ENCODE data around the gene POFUT2.

The POFUT2 gene

GRCh38 chr21:45303751-45304475 is 16.2 kb upstream of the POFUT2 start:
- in situ Hi-C loops (cut with HindIII; ENCODE audit: low pct_unique_long_range_greater_than_20kb, low sequenced_read_pairs): no loop called here
- TF ChIP-seq JUND (IDR thresholded peaks at IDR 0.05; ENCODE audit: low read depth): no peak
- DNase-seq (ENCODE audit: low read depth in 1 of 2, low spot score in 1 of 2): no peak

- no peak for DNase-seq (ENCODE audit: low read depth in 1 of 2, low spot score in 1 of 2)
- TF ChIP-seq JUND (IDR thresholded peaks at IDR 0.05; ENCODE audit: low read depth): no peak
- in situ Hi-C loops (cut with HindIII; ENCODE audit: low pct_unique_long_range_greater_than_20kb, low sequenced_read_pairs): no loop called here
Observed at GRCh38 chr21:45303091-45303615, 15.5 kb upstream of the POFUT2 start.

- in situ Hi-C loops (cut with HindIII; ENCODE audit: low pct_unique_long_range_greater_than_20kb, low sequenced_read_pairs): no loop called here
- no peak for DNase-seq (ENCODE audit: low read depth in 1 of 2, low spot score in 1 of 2)
- no peak for TF ChIP-seq JUND (IDR thresholded peaks at IDR 0.05; ENCODE audit: low read depth)
Observed at GRCh38 chr21:45302082-45303061, 14.7 kb upstream of the POFUT2 start.

DNA sequence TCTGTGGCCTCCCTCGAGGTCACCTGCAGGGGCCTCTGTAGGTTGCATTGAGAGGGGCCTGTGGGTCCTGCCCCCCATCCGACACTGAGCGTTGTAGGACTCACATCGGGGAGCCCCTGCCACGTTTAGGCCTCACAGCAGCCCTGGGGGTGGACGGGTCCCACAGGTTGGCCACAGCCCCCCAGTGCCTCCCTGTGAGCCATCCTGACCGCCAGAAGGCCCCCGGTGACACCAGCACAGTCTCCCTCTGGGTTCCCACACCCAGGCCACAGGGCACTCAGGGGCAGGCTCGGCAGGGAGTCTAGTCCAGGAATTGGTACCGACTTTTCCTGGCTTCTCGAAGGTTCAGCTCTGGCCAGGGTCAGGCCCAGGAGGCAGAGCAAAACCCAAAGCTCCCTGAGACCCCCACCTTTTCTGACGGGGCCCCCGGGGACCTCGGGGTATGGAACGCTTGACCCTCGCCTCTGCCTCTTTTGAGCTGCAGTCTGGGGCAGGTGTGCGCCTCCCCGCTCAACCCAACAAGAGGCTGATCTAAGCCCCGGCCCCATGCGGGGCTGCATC is 13.9 kb upstream of the POFUT2 start:
- TF ChIP-seq JUND (IDR thresholded peaks at IDR 0.05; ENCODE audit: low read depth): no peak
- in situ Hi-C loops (cut with HindIII; ENCODE audit: low pct_unique_long_range_greater_than_20kb, low sequenced_read_pairs): no loop called here
- no peak for DNase-seq (ENCODE audit: low read depth in 1 of 2, low spot score in 1 of 2)

- TF ChIP-seq JUND (IDR thresholded peaks at IDR 0.05; ENCODE audit: low read depth): no peak
- DNase-seq (ENCODE audit: low read depth in 1 of 2, low spot score in 1 of 2): no peak
- in situ Hi-C loops (cut with HindIII; ENCODE audit: low pct_unique_long_range_greater_than_20kb, low sequenced_read_pairs): no loop called here
Observed at GRCh38 chr21:45300786-45301520, 13.3 kb upstream of the POFUT2 start.

DNA sequence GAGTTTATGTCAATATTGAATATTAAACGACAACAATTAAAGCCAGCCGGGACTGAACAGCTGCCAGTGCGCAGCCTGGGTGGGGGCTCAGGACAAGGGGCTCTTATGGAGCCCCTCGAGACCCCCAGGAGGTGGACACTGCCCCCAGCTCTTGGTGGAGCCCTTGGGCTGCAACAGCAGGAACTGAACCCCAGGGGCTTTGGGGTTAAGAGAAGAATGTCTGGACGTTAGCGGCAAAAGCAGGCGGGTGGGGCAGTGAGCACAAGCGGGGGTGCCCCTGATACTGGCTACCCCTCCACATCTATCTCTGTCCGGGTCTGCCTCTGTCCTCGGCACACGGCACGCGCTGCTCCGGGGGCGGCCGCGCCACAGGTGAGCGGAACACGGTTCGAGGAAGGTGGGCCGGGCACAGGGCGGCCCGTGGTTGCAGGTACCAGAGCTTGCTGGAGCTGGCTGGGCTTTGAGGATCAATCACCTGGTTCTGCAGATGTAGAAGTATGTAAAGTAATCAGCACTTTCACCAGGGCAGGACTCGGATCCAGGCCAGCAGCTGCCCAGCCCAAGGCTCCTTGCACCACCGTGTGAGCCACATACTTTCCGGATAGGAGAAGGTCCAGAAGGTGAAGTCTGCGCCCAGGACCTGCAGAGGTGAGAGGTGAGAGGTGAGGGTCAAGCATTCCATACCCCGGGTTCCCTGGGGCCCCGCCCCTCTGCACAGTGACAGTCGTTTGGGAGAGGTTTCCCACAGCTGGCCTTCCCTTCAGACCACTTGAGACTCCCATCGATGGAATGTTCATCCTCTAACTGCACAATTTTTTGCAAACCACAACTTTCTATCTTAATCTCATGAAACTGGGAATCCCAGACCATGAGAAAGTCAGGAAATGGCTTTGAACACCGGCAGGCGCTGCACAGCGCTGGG is 12.4 kb upstream of the POFUT2 start:
- no peak for TF ChIP-seq JUND (IDR thresholded peaks at IDR 0.05; ENCODE audit: low read depth)
- no peak for DNase-seq (ENCODE audit: low read depth in 1 of 2, low spot score in 1 of 2)
- in situ Hi-C loops (cut with HindIII; ENCODE audit: low pct_unique_long_range_greater_than_20kb, low sequenced_read_pairs): no loop called here

- no peak for DNase-seq (ENCODE audit: low read depth in 1 of 2, low spot score in 1 of 2)
- in situ Hi-C loops (cut with HindIII; ENCODE audit: low pct_unique_long_range_greater_than_20kb, low sequenced_read_pairs): no loop called here
- no peak for TF ChIP-seq JUND (IDR thresholded peaks at IDR 0.05; ENCODE audit: low read depth)
Observed at GRCh38 chr21:45299026-45299863, 11.6 kb upstream of the POFUT2 start.

DNA sequence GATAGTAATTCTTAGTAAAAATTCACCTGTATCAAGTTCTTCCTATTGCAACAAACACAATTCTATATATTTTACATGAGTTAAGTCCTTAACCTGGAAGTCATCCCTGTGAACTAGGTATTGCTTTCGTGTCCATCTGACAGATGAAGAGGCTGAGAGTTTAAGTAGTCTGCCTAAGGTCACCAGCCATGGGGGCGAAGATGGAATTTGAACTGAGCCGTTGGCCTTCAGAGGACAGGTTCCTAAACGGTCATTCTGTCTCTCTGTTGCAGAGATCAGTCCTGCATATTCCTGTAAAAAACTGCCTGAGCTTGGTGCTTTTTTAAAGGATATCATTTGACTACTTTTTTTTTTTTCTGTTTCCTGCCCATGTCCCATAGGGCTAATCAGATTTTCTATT is 10.2 kb upstream of the POFUT2 start:
- no peak for TF ChIP-seq JUND (IDR thresholded peaks at IDR 0.05; ENCODE audit: low read depth)
- no peak for DNase-seq (ENCODE audit: low read depth in 1 of 2, low spot score in 1 of 2)
- in situ Hi-C loops (cut with HindIII; ENCODE audit: low pct_unique_long_range_greater_than_20kb, low sequenced_read_pairs): no loop called here

- in situ Hi-C loops (cut with HindIII; ENCODE audit: low pct_unique_long_range_greater_than_20kb, low sequenced_read_pairs): no loop called here
- DNase-seq (ENCODE audit: low read depth in 1 of 2, low spot score in 1 of 2): no peak
- no peak for TF ChIP-seq JUND (IDR thresholded peaks at IDR 0.05; ENCODE audit: low read depth)
Observed at GRCh38 chr21:45297329-45297728, 9.6 kb upstream of the POFUT2 start.

DNA sequence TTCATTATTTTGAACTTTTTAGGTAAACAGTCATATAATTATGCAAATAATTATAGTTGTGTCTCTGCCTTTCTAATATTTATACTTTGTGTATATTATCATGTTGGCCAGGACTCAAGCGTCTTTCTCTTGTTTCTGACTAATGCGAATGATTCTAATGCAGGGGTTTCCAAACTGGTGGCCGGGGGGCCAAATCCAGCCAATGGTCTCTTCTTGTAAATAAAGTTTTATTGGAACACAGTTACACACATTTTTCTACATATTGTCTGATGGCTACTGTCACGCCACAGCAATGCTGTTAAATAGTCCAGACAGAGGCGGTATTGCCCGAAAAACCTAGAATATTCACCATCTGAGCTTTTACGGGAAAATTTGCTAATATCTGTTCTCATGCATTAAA is 8.9 kb upstream of the POFUT2 start:
- TF ChIP-seq JUND (IDR thresholded peaks at IDR 0.05; ENCODE audit: low read depth): no peak
- in situ Hi-C loops (cut with HindIII; ENCODE audit: low pct_unique_long_range_greater_than_20kb, low sequenced_read_pairs): no loop called here
- DNase-seq (ENCODE audit: low read depth in 1 of 2, low spot score in 1 of 2): no peak
